ENCODE data around the gene JAKMIP3.

Gene JAKMIP3

DNA sequence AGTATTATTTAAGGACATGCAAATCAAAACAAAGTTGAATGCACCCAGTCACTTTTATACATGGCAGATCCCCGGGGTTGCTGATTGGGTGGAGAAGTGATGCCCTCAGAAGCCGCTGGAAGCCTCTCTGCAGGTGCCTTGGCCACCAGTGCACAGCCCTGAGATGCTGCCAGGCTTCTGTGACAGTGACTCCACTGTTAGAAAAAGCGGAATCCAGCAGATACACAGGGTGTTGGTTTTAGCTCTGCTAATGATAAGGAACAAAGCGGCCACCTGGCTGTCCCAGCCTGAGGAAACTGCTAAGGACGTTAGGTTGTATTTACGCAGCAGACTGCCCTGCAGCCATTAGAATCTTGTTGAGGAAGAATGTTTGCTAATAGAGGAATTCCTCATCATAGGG, 47.5 kb downstream of the JAKMIP3 start:
- no peak for DNase-seq (ENCODE audit: low read depth)
- in situ Hi-C loops (cut with HindIII; ENCODE audit: low sequenced_read_pairs), result no loop called here
- TF ChIP-seq, protein P1, sequence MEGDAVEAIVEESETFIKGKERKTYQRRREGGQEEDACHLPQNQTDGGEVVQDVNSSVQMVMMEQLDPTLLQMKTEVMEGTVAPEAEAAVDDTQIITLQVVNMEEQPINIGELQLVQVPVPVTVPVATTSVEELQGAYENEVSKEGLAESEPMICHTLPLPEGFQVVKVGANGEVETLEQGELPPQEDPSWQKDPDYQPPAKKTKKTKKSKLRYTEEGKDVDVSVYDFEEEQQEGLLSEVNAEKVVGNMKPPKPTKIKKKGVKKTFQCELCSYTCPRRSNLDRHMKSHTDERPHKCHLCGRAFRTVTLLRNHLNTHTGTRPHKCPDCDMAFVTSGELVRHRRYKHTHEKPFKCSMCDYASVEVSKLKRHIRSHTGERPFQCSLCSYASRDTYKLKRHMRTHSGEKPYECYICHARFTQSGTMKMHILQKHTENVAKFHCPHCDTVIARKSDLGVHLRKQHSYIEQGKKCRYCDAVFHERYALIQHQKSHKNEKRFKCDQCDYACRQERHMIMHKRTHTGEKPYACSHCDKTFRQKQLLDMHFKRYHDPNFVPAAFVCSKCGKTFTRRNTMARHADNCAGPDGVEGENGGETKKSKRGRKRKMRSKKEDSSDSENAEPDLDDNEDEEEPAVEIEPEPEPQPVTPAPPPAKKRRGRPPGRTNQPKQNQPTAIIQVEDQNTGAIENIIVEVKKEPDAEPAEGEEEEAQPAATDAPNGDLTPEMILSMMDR (IDR thresholded peaks at IDR 0.05; ENCODE audit: low read depth, low read length, missing control alignments), result no peak
- H3K4me3 ChIP-seq (ENCODE audit: low read depth, low read length), result no peak overlapping the region

DNA sequence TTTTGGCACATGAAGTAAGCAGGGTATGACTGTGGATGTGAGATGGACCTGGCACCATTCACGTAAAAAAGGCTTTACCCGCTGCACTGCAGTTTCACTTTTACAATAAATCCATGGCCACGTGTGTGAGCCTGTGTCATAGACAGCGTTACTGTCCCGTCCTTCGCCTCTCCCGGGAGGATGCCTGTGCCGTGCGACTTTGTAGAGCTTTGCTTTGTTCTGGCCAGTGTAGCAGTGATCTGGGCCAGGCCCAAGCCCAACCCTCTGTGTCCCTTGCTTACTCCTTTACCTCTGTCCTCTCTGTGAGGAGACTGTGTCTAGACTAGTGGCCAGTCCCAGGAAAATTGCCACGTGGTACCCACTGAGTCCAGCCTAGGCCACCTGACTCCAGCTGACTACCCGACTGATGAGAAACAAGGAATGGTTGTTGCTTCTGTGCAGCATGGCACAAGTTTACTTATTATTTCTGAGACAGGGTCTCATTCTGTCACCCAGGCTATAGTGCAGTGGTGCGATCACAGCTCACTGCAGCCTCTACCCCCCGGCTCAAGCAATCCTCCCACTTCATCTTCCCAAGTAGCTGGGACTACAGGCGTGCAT, 48.1 kb downstream of the JAKMIP3 start:
- no peak for DNase-seq (ENCODE audit: low read depth)
- TF ChIP-seq, protein P1 (IDR thresholded peaks at IDR 0.05; ENCODE audit: low read depth, low read length, missing control alignments), result no peak
- H3K4me3 ChIP-seq (ENCODE audit: low read depth, low read length), result no peak overlapping the region
- in situ Hi-C loops (cut with HindIII; ENCODE audit: low sequenced_read_pairs), result no loop called here

DNA sequence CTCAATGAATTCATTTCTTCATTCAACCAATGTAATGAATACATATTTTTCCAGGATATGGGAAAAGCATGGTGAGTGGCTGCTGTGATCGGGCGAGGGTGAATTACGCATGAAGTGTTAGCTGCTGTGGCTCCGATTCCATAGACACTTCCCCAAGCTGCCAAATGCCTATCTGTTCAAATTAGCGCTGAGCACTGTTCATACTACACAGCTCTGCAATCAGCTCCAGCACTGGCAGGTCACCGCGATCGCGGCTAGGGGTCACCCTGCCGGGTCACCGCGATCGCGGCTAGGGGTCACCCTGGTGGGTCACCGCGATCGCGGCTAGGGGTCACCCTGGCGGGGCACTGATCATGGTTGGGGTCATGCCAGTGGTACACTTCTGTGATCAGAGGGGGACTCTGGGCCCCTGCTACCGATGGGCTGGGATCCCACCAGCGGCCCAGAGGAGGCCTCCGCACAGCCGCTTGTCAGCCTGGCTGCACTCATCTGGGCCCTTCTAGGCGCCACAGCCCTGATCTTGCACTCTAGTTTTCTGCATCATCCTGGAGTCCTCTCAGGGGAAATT, 49.3 kb downstream of the JAKMIP3 start:
- DNase-seq (ENCODE audit: low read depth), result no peak
- in situ Hi-C loops (cut with HindIII; ENCODE audit: low sequenced_read_pairs), result no loop called here
- TF ChIP-seq, protein P1 (IDR thresholded peaks at IDR 0.05; ENCODE audit: low read depth, low read length, missing control alignments), result no peak
- no peak overlapping the region for H3K4me3 ChIP-seq (ENCODE audit: low read depth, low read length)

Data from astrocyte of the cerebellum (primary cell).